K562 (cell line): ENCODE data around the gene SLC34A1. TPM values are rescaled to one million over a fixed set of nuclear protein-coding genes. Genes with fewer than 3 reads are reported as not detected.

Experiments
- AFF1 ChIP-seq, 2 experiments: fragments of 450-650 bp; IDR thresholded peaks; 2 replicates each; pipeline ENCODE4 v1.6.1; 2018; ENCODE audit warnings: mild to moderate bottlenecking in 2 of 2, low read depth in 1 of 2; ENCODE audit not compliant: partially characterized antibody in 2 of 2
- ATF3 ChIP-seq, 2 experiments: fragments of 450-650 bp in 1 of 2; sonication (generic) in 1 of 2; formaldehyde crosslinking in 1 of 2; IDR thresholded peaks in 1 of 2; conservative IDR thresholded peaks in 1 of 2; 2 replicates each; pipeline versions ENCODE4 v1.6.1 to v1.8.1; 2016 to 2023; ENCODE audit warnings: mild to moderate bottlenecking in 2 of 2, moderate library complexity in 2 of 2, inconsistent platforms in 1 of 2, missing genetic modification reagents in 1 of 2
- BDP1 ChIP-seq: IDR thresholded peaks from 3 replicates; pipeline ENCODE4 v1.6.1; 2011; ENCODE audit not compliant: insufficient read length, insufficient read depth
- CBX2 ChIP-seq: fragments of 200-600 bp; sonication (generic); IDR thresholded peaks from one replicate; pipeline ENCODE4 v1.6.1; 2012; ENCODE audit warnings: mild to moderate bottlenecking, low read length, inconsistent platforms; ENCODE audit not compliant: insufficient read depth, poor library complexity, severe bottlenecking
- ESRRB ChIP-seq: fragments of 250-450 bp; sonication (Bioruptor Pico); IDR thresholded peaks from 2 replicates; pipeline ENCODE4 v1.5.0; 2020; ENCODE audit warnings: mild to moderate bottlenecking, moderate library complexity, borderline replicate concordance
- ETV6 ChIP-seq, 3 experiments: fragments of 150-350 bp in 1 of 3; sonication (generic) in 1 of 3; formaldehyde crosslinking in 1 of 3; IDR thresholded peaks; 2 replicates each; pipeline versions ENCODE4 v1.6.1 to v1.8.0; 2014 to 2022; ENCODE audit warnings: borderline replicate concordance in 2 of 3, low read depth in 2 of 3, antibody characterized with exemption in 1 of 3, low read length in 1 of 3, mild to moderate bottlenecking in 1 of 3, missing genetic modification reagents in 1 of 3
- EZH2 ChIP-seq: IDR thresholded peaks from 2 replicates; pipeline ENCODE4 v1.6.1; 2012; ENCODE audit warnings: low read depth, mild to moderate bottlenecking, inconsistent platforms, low read length, borderline replicate concordance
- FOS ChIP-seq: IDR thresholded peaks from 3 replicates; pipeline ENCODE4 v1.6.1; 2011; ENCODE audit not compliant: insufficient read length; ENCODE audit errors: extremely low read depth
- GTF2B ChIP-seq: IDR thresholded peaks from 2 replicates; pipeline ENCODE4 v1.6.1; 2011; ENCODE audit not compliant: insufficient read length; ENCODE audit errors: extremely low read depth
- IRF2 ChIP-seq: sonication (generic); formaldehyde crosslinking; IDR thresholded peaks from 2 replicates; pipeline ENCODE4 v1.8.1; 2022; ENCODE audit warnings: mild to moderate bottlenecking, missing genetic modification reagents
- MCM3 ChIP-seq: fragments of 450-650 bp; IDR thresholded peaks from 2 replicates; pipeline ENCODE4 v1.6.1; 2016
- NKRF ChIP-seq: fragments of 450-650 bp; IDR thresholded peaks from 2 replicates; pipeline ENCODE4 v1.6.1; 2016; ENCODE audit warnings: borderline replicate concordance
- NR2C2 ChIP-seq, 2 experiments: fragments of 200-800 bp in 1 of 2; sonication (Bioruptor generic) in 1 of 2; sonication (generic) in 1 of 2; formaldehyde crosslinking in 1 of 2; IDR thresholded peaks; 2 replicates each; pipeline versions ENCODE4 v1.6.1 to v1.8.0; 2016 to 2022; ENCODE audit warnings: mild to moderate bottlenecking in 1 of 2, missing compliant biosample characterization in 1 of 2, missing genetic modification characterization in 1 of 2, missing genetic modification reagents in 1 of 2
- SMAD2 ChIP-seq: fragments of 150-350 bp; IDR thresholded peaks from 2 replicates; pipeline ENCODE4 v1.6.1; 2014; ENCODE audit warnings: low read depth, mild to moderate bottlenecking, low read length
- SUPT5H ChIP-seq: fragments of 450-650 bp; IDR thresholded peaks from 2 replicates; pipeline ENCODE4 v1.6.1; 2016
- ZNF165 ChIP-seq: fragments of 250-450 bp; sonication (Bioruptor Pico); IDR thresholded peaks from 2 replicates; pipeline ENCODE4 v1.4.0; 2020; ENCODE audit warnings: borderline replicate concordance
- ZNF408 ChIP-seq: fragments of 250-450 bp; sonication (Bioruptor Pico); IDR thresholded peaks from 2 replicates; pipeline ENCODE4 v1.4.0; 2020; ENCODE audit warnings: low read depth, mild to moderate bottlenecking, moderate library complexity
- ZNF644 ChIP-seq: fragments of 200-800 bp; sonication (Bioruptor generic); IDR thresholded peaks from 2 replicates; pipeline ENCODE4 v1.6.1; 2016; ENCODE audit warnings: low read depth, missing genetic modification characterization, missing compliant biosample characterization
- polyA plus RNA-seq, 8 experiments: library from polyadenylated mRNA; depleted of rRNA in 4 of 8; stranded (reverse) in 5 of 8; unstranded in 3 of 8; fragments of >200 nt; fragmentation: Nextera tagmentation in 2 of 8; fragmentation: Illumina TruSeq in 1 of 8; extraction: Ambion mirVana in 2 of 8; extraction: Trizol in 1 of 8; gene quantifications; 2 replicates each; pipeline versions ENCODE4 v1.2.1 to v1.2.3, GENCODE V29; 2011 to 2014; ENCODE audit warnings: inconsistent platforms in 1 of 8, missing spikeins in 1 of 8
- total RNA-seq, 7 experiments: library from RNA; depleted of rRNA in 6 of 7; stranded (reverse); fragments of >200 nt in 6 of 7; fragmentation: Illumina TruSeq in 2 of 7; extraction: Trizol in 2 of 7; gene quantifications; 2 replicates each; pipeline versions ENCODE4 v1.2.1 to v1.2.3, GENCODE V29; 2011 to 2021; ENCODE audit warnings: low replicate concordance in 1 of 7

Gene SLC34A1
- total and polyA plus RNA-seq, 9 of the 15 experiments (the other 6 are each of a cell fraction or from before 2014, with no cell fraction given) = not detected

GRCh38 chr5:177403792-177404640 lies 19.8 kb downstream of the SLC34A1 start (continued):
- TF ChIP-seq AFF1 (IDR thresholded peaks at IDR 0.05; ENCODE audit: low read depth in 1 of 2, partially characterized antibody in 2 of 2) (no peak), CBX2 (no peak), GTF2B (no peak), EZH2 (no peak), NKRF (peak; percentile 82; the same call in 1 of the 2 replicates), NR2C2 (CRISPR knock-in tag; IDR thresholded peaks at IDR 0.05) (no peak), NR2C2 (tag; IDR thresholded peaks at IDR 0.05) (peak; percentile 70), SMAD2 (no peak), ESRRB (CRISPR knock-in tag) (no peak), ZNF644 (tag) (no peak), ZNF408 (CRISPR knock-in tag) (no peak), BDP1 (no peak), MCM3 (no peak), IRF2 (CRISPR knock-in tag) (no peak), SUPT5H (peak; percentile 73), ATF3 (IDR thresholded peaks at IDR 0.05) (no peak), ATF3 (CRISPR knock-in tag; conservative IDR thresholded peaks at IDR 0.05) (no peak), ETV6 (IDR thresholded peaks at IDR 0.05; ENCODE audit: borderline replicate concordance in 1 of 2, low read depth in 2 of 2, low read length in 1 of 2) (no peak), ETV6 (CRISPR knock-in tag; IDR thresholded peaks at IDR 0.05; ENCODE audit: borderline replicate concordance) (no peak), ZNF165 (CRISPR knock-in tag) (no peak), FOS (no peak)
